Measurements from ENCODE around the gene KDM2B.

KDM2B gene

DNA sequence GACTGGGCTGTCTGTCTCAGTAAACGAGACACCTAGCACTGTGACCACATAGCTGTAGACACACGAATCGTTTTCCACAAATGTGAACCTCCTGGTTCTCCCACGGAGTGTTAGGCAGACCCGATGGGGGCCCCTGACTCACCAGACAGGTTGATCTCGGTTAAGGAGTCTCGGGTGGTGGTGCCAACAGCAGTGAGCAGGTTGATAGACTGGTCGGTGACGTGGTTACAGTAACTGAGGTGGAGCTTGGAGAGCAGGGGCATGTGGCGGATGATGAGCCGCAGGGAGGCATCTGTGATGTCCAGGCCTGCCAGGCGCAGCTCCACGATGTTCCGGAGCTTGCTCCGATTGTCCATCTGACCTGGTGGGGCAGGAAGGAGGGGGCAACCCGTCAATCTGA lies 141.1 kb downstream of the KDM2B start:
- no peak for DNase-seq (ENCODE audit: extremely low read depth, low read depth)
- TF ChIP-seq, protein P1, sequence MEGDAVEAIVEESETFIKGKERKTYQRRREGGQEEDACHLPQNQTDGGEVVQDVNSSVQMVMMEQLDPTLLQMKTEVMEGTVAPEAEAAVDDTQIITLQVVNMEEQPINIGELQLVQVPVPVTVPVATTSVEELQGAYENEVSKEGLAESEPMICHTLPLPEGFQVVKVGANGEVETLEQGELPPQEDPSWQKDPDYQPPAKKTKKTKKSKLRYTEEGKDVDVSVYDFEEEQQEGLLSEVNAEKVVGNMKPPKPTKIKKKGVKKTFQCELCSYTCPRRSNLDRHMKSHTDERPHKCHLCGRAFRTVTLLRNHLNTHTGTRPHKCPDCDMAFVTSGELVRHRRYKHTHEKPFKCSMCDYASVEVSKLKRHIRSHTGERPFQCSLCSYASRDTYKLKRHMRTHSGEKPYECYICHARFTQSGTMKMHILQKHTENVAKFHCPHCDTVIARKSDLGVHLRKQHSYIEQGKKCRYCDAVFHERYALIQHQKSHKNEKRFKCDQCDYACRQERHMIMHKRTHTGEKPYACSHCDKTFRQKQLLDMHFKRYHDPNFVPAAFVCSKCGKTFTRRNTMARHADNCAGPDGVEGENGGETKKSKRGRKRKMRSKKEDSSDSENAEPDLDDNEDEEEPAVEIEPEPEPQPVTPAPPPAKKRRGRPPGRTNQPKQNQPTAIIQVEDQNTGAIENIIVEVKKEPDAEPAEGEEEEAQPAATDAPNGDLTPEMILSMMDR (IDR thresholded peaks at IDR 0.05; ENCODE audit: low read depth, low read length): no peak

GRCh38 chr12:121438905-121439304 lies 141.9 kb downstream of the KDM2B start:
- DNase-seq (ENCODE audit: extremely low read depth, low read depth): no peak
- TF ChIP-seq, protein P1 (IDR thresholded peaks at IDR 0.05; ENCODE audit: low read depth, low read length): no peak

GRCh38 chr12:121436706-121437105 lies 144.1 kb downstream of the KDM2B start:
- TF ChIP-seq, protein P1 (IDR thresholded peaks at IDR 0.05; ENCODE audit: low read depth, low read length): no peak
- no peak for DNase-seq (ENCODE audit: extremely low read depth, low read depth)

DNA sequence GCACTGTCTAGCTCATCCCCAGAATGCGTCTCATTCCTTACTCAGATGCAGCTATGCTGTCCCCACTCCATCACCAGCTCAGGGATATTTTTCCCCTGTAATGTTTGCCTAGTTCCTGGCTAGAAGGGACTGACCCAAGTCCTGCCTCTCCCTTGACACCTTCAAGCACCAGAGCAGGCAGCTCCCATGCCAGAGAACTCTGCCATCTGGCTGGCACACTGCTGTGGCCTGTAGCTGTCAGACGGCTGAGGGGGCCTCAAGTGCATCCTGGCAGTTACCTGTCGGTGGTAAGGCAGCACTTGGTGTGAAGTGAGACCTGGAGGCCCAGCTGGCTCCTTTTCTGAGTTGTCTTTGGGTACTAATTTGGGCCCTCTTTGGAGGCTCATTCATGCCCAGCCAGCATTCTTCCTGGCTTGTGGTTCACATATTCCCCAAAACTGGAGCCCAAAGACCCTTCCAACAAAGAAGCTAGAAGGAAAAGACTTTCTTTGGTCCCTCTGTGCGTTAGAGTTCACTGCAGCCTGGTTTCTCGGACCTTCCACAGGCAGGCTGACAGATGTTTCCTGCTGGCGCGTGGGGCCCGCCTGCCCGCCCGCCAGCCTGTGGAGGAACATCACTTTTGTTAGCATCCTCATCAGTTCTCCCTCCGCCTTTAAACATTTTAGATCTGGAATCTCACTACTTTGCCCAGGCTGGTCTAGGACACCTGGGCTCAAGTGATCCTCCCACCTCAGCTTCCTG lies 147.9 kb downstream of the KDM2B start:
- TF ChIP-seq, protein P1 (IDR thresholded peaks at IDR 0.05; ENCODE audit: low read depth, low read length): no peak
- DNase-seq (ENCODE audit: extremely low read depth, low read depth): no peak

- TF ChIP-seq, protein P1 (IDR thresholded peaks at IDR 0.05; ENCODE audit: low read depth, low read length): no peak
- DNase-seq (ENCODE audit: extremely low read depth, low read depth): no peak
Observed at GRCh38 chr12:121430833-121431415, 149.9 kb downstream of the KDM2B start.

DNA sequence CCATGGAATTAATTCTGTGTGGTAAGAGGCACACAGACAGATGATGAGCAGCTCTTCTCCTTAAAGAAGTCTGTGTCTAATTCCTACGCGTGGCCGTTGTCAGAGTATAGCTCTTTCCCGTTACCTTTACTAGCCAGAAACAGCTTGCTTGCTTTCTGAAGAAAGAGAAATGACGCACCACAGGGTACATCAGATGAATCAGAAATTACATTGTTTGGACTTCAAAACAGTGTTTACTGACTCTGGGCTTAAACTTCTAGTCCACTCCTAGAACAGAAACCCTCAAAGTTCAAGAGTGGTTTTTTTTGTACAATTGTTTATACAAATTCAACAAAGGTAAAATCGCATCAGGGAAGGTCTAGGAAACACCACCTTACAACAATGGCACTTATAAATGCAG lies 151.9 kb downstream of the KDM2B start:
- TF ChIP-seq, protein P1 (IDR thresholded peaks at IDR 0.05; ENCODE audit: low read depth, low read length): no peak
- no peak for DNase-seq (ENCODE audit: extremely low read depth, low read depth)

GRCh38 chr12:121427556-121428050 lies 153.2 kb downstream of the KDM2B start:
- TF ChIP-seq, protein P1 (IDR thresholded peaks at IDR 0.05; ENCODE audit: low read depth, low read length): no peak
- DNase-seq (ENCODE audit: extremely low read depth, low read depth): no peak

All from AG09319 (cell line).